HFF-Myc (cell line): ENCODE results near the gene JARID2.

Source experiments
- DNase-seq: peaks from one replicate; pipeline ENCODE4 v3.0.0-alpha.2; 2011; ENCODE audit warnings: low read depth; ENCODE audit errors: extremely low read depth
- H3K4me3 ChIP-seq: replicated peaks from 2 replicates; pipeline ENCODE4 v1.5.1; 2011; ENCODE audit warnings: low read depth, mild to moderate bottlenecking, control low read depth, low read length
- CTCF ChIP-seq: IDR thresholded peaks from 2 replicates; pipeline ENCODE4 v1.5.1; 2012; ENCODE audit warnings: mild to moderate bottlenecking, low read depth, low read length, control low read depth; ENCODE audit errors: missing control alignments

Gene JARID2

GRCh38 chr6:15259766-15260098, 13.9 kb downstream of the JARID2 start:
- TF ChIP-seq CTCF: no peak
- no peak overlapping the region for H3K4me3 ChIP-seq
- DNase-seq: no peak

- TF ChIP-seq CTCF: no peak
- no peak overlapping the region for H3K4me3 ChIP-seq
- DNase-seq: no peak
Measured at GRCh38 chr6:15260099-15260821, 14.4 kb downstream of the JARID2 start.

GRCh38 chr6:15263780-15264374, 18.0 kb downstream of the JARID2 start:
- TF ChIP-seq CTCF: no peak
- no peak overlapping the region for H3K4me3 ChIP-seq
- no peak for DNase-seq

- no peak for TF ChIP-seq CTCF
- H3K4me3 ChIP-seq: no peak overlapping the region
Measured at GRCh38 chr6:15264412-15264811, 18.5 kb downstream of the JARID2 start.

GRCh38 chr6:15264902-15265761, 19.3 kb downstream of the JARID2 start:
- DNase-seq: no peak
- no peak overlapping the region for H3K4me3 ChIP-seq
- TF ChIP-seq CTCF: no peak

More at GRCh38 chr6:15264412-15264811, 18.5 kb downstream of the JARID2 start:
- no peak for DNase-seq

- no peak for DNase-seq
- TF ChIP-seq CTCF: no peak
- no peak overlapping the region for H3K4me3 ChIP-seq
Measured at GRCh38 chr6:15265787-15266186, 19.9 kb downstream of the JARID2 start.
